RWPE2 (cell line): ENCODE results near the gene ZBTB7C.

Source experiments
- ATAC-seq: fragments of 200-7000 bp; cut with Tn5 transposase; 3 replicates; pipeline ENCODE4 v1.9.1; 2021; ENCODE audit warnings: low read depth
- DNase-seq: peaks from one replicate; pipeline ENCODE4 v3.0.0-alpha.2; 2020; ENCODE audit warnings: low spot score
- H3K27ac ChIP-seq: fragments of 450-650 bp; 2 replicates; pipeline ENCODE4 v1.5.1; 2017; ENCODE audit warnings: mild to moderate bottlenecking; ENCODE audit not compliant: poor library complexity, severe bottlenecking
- H3K27me3 ChIP-seq: fragments of 250-450 bp; sonication (Bioruptor Pico); 2 replicates; pipeline ENCODE4 v1.5.1; 2021; ENCODE audit warnings: mild to moderate bottlenecking, moderate library complexity; ENCODE audit not compliant: insufficient read depth, poor library complexity, severe bottlenecking
- H3K36me3 ChIP-seq: fragments of 250-450 bp; sonication (Bioruptor Pico); 2 replicates; pipeline ENCODE4 v1.5.1; 2020; ENCODE audit warnings: low read depth, mild to moderate bottlenecking, moderate library complexity
- H3K4me1 ChIP-seq: fragments of 250-450 bp; sonication (Bioruptor Pico); 2 replicates; pipeline ENCODE4 v1.5.1; 2021; ENCODE audit warnings: mild to moderate bottlenecking, moderate library complexity; ENCODE audit not compliant: insufficient read depth, poor library complexity, severe bottlenecking
- H3K4me3 ChIP-seq: fragments of 250-450 bp; sonication (Bioruptor Pico); 2 replicates; pipeline ENCODE4 v1.5.1; 2021; ENCODE audit warnings: mild to moderate bottlenecking, moderate library complexity; ENCODE audit not compliant: severe bottlenecking
- H3K9me3 ChIP-seq: fragments of 250-450 bp; sonication (Bioruptor Pico); 2 replicates; pipeline ENCODE4 v1.5.1; 2021; ENCODE audit warnings: mild to moderate bottlenecking, moderate library complexity; ENCODE audit not compliant: severe bottlenecking
- TF ChIP-seq, protein P1 (sequence below): fragments of 450-650 bp; IDR thresholded peaks from one replicate; pipeline ENCODE4 v1.5.1; 2017; ENCODE audit warnings: mild to moderate bottlenecking, moderate library complexity; ENCODE audit not compliant: poor library complexity, severe bottlenecking

Gene ZBTB7C

DNA sequence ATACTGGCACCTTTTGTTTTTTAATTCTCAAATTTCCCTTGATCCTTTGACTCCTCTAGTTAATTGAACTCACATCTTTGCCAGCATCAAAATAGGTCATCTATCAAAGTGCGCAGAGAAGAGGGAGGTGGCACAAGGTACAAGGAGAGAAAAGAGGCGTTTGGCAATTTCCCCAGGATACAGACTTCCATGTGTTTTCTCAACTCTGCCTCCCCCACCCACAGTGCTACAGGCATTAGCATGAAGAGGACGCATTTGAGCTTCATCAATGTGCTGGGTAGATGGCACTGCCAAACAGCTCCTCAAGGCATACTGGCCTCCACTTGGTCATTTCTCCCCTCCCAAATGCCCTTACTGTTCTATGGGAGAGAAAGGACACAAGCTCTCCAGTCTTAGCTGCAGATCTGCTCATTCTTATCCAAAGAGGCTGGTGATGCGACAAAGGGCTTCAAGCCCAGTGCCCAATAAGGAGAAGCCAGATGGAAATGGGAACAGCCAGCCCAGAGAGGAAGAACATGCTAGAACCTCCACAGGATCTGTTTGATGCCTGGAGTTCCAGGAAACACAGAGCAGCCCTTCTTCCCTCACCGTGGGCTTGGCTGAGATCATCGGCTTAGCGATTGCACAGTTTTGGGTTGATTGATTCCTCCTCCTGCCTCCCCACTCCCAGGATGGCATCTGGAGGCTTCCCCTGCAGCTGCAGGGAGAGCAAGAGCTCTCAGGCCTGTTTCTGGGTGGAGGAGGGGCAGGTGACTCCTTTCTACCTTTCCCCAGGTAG lies 334.1 kb downstream of the ZBTB7C start:
- ATAC-seq (no peak), DNase-seq (no peak)
- Histone ChIP-seq H3K4me3 (no peak overlapping the region), H3K27me3 (no peaks in the 10 kb centered on the region), H3K36me3 (no peaks in the 10 kb centered on the region), H3K27ac (no peak overlapping the region), H3K9me3 (no peaks in the 10 kb centered on the region), H3K4me1 (peaks cover 9% of the 10 kb centered on the region)
- TF ChIP-seq, protein P1, sequence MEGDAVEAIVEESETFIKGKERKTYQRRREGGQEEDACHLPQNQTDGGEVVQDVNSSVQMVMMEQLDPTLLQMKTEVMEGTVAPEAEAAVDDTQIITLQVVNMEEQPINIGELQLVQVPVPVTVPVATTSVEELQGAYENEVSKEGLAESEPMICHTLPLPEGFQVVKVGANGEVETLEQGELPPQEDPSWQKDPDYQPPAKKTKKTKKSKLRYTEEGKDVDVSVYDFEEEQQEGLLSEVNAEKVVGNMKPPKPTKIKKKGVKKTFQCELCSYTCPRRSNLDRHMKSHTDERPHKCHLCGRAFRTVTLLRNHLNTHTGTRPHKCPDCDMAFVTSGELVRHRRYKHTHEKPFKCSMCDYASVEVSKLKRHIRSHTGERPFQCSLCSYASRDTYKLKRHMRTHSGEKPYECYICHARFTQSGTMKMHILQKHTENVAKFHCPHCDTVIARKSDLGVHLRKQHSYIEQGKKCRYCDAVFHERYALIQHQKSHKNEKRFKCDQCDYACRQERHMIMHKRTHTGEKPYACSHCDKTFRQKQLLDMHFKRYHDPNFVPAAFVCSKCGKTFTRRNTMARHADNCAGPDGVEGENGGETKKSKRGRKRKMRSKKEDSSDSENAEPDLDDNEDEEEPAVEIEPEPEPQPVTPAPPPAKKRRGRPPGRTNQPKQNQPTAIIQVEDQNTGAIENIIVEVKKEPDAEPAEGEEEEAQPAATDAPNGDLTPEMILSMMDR = no peak

DNA sequence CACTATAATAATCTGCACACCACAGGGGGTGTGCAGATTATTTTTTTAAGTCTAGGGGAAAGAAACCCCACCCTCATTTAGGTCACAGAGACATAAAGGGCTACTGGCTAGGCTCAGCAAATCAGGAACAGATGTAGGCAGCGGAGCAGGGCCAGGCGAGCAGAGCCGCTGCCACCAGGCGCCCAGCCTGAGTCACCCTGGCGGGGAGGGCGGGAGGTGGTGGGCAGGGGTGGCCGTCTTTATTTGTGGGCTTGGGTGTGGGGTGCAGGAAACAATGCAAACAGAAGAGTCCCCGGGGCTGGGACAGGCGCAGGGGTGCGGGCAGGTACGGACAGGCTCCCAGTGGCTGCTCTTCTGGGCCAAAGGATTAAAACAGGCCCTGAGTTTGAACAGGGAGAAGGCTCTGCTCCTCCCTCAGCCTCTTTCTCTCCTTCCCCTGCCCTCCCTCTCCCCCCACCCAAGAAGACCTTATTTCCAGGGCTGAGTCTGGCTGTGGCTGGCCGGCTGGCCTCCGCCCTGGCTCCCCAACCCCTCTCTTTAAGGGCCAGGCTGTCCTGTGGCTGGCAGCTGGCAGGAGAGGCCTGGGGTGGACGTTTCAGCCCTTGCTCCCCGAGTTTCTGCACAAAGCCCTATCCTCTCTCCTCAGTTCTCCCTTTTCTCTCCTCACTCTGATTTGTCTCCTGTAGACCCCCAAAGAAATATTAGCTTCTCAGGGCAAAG lies 335.8 kb downstream of the ZBTB7C start:
- ATAC-seq = peak; percentile 72
- Histone ChIP-seq H3K4me1 (peaks cover 9% of the 10 kb centered on the region), H3K27ac (no peak overlapping the region), H3K27me3 (no peaks in the 10 kb centered on the region), H3K9me3 (no peaks in the 10 kb centered on the region), H3K36me3 (no peaks in the 10 kb centered on the region), H3K4me3 (no peak overlapping the region)
- TF ChIP-seq, protein P1 = no peak
- DNase-seq = no peak

DNA sequence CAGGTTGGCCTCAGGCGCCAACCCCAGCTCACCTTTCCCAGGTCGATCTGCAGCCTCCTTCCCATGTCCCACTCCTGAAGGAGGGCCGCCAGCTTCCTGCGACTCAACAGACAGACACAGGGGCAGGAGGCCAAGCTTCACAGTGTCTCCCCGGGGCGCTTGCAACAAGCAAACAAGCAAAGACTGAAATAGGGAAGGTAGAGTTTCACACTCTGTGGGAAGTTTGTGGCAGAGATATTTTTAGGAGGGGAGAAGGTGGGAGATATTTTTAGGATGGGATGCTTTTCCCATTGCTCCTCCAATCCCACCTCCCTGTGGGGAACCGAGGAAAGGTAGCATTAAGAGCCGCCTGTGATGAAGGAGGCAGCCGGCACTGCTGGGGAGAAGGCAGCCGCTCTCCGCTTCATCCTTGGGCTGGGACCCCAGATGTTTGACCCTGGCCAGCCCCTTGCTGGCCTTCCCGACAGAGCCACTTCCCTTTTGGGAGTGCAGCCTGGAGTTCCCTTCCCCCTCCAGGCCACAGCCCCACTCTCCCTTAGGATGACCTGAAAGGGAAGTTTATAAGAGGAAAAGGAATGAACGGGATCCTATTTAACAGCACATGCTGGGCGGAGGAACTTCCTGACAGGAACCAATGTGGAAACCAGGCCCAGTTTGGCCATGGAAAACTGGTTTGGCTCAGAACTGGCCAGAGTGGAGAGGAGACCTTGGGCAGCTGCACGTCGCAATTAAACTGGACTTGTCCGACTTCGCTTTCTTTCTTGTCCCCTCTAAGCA lies 336.6 kb downstream of the ZBTB7C start:
- Histone ChIP-seq H3K27ac (no peak overlapping the region), H3K27me3 (no peaks in the 10 kb centered on the region), H3K4me3 (no peak overlapping the region)

DNA sequence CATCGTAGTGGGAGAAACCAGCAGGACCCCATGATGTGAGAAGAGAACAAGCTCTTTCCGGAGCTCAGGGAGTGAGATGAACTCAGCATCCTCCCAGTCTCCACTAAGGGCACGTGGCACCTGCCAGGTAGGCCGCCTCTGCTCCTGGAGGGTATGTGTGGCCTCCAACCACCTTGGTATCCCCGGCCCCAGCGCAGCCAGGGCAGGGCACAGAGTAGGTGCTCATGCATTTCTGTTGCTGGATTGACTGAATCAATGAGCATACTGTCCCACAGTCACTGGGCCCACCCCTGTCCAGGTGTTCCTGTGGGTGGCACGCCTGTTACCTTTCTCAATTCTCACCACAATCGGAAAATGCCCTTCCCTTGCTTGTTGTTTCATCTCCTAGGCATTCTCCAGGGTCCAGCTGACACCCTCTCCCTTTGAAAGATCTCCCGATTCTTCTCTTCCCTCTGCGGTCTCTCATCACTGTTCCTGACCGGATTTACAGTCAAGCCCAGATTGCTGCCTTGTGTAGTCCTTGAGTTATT lies 340.2 kb downstream of the ZBTB7C start:
- TF ChIP-seq, protein P1 = no peak
- Histone ChIP-seq H3K27ac (no peak overlapping the region), H3K36me3 (no peaks in the 10 kb centered on the region), H3K4me3 (no peak overlapping the region), H3K4me1 (peaks cover 9% of the 10 kb centered on the region), H3K9me3 (no peaks in the 10 kb centered on the region), H3K27me3 (no peaks in the 10 kb centered on the region)
- DNase-seq (no peak), ATAC-seq (no peak)

More for the DNA sequence above, 336.6 kb downstream of the ZBTB7C start:
- no peaks in the 10 kb centered on the region for H3K36me3 ChIP-seq
- H3K4me1 ChIP-seq = peaks cover 9% of the 10 kb centered on the region
- ATAC-seq (no peak), DNase-seq (no peak)
- TF ChIP-seq, protein P1 = no peak
- no peaks in the 10 kb centered on the region for H3K9me3 ChIP-seq
